Esophagus (tissue), 2 donors: ENCODE results near the gene APLF. TPM values are rescaled to one million over a fixed set of nuclear protein-coding genes. Genes with fewer than 3 reads are reported as not detected.

ENCODE experiments used
- H3K27ac ChIP-seq, 2 donors: one replicate each; pipeline ENCODE4 v1.5.1; 2013; ENCODE audit warnings: low read depth in 2 of 2, mild to moderate bottlenecking in 2 of 2, inconsistent platforms in 1 of 2, low read length in 1 of 2, moderate library complexity in 1 of 2
- H3K27me3 ChIP-seq, 2 donors: one replicate each; pipeline ENCODE4 v1.6.1; 2013; ENCODE audit warnings: low read length in 2 of 2, control low read depth in 1 of 2, mild to moderate bottlenecking in 1 of 2; ENCODE audit not compliant: insufficient read depth in 2 of 2, control insufficient read depth in 1 of 2
- H3K36me3 ChIP-seq, 2 donors: one replicate each; pipeline ENCODE4 v1.6.1; 2013; ENCODE audit warnings: low read length in 1 of 2; ENCODE audit not compliant: control insufficient read depth in 2 of 2, insufficient read depth in 2 of 2
- H3K4me1 ChIP-seq, 2 donors: one replicate each; pipeline ENCODE4 v1.6.1; 2013; ENCODE audit warnings: low read length in 1 of 2; ENCODE audit not compliant: control insufficient read depth in 2 of 2, insufficient read depth in 2 of 2
- H3K4me3 ChIP-seq, 2 donors: one replicate each; pipeline ENCODE4 v1.5.1; 2013; ENCODE audit warnings: low read length in 2 of 2, mild to moderate bottlenecking in 2 of 2, low read depth in 1 of 2, moderate library complexity in 1 of 2
- H3K9me3 ChIP-seq, 2 donors: one replicate each; pipeline ENCODE4 v1.6.1; 2013; ENCODE audit warnings: mild to moderate bottlenecking in 2 of 2, low read depth in 1 of 2, low read length in 1 of 2, moderate library complexity in 1 of 2; ENCODE audit not compliant: control insufficient read depth in 2 of 2, insufficient read depth in 1 of 2
- WGBS, 2 donors: extraction: QIAGEN DNeasy Blood & Tissue Kit; methylation state at CpG; one replicate each; pipeline ENCODE4 v1.1.7; 2013; 5-methylcytosine and 5-hydroxymethylcytosine counted together
- polyA plus RNA-seq, 2 donors: library from polyadenylated mRNA; stranded (reverse); fragments of 200-250 nt; gene quantifications; one replicate each; pipeline ENCODE4 v1.2.3, GENCODE V29; 2013
- donor health status: healthy with polysubstance abuse.
- donor health status: Bipolar disorder and iron deficiency.

The APLF gene, protein sequence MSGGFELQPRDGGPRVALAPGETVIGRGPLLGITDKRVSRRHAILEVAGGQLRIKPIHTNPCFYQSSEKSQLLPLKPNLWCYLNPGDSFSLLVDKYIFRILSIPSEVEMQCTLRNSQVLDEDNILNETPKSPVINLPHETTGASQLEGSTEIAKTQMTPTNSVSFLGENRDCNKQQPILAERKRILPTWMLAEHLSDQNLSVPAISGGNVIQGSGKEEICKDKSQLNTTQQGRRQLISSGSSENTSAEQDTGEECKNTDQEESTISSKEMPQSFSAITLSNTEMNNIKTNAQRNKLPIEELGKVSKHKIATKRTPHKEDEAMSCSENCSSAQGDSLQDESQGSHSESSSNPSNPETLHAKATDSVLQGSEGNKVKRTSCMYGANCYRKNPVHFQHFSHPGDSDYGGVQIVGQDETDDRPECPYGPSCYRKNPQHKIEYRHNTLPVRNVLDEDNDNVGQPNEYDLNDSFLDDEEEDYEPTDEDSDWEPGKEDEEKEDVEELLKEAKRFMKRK
- polyA plus RNA-seq = 1 to 10 TPM; 1.1 to 1.3 TPM

DNA sequence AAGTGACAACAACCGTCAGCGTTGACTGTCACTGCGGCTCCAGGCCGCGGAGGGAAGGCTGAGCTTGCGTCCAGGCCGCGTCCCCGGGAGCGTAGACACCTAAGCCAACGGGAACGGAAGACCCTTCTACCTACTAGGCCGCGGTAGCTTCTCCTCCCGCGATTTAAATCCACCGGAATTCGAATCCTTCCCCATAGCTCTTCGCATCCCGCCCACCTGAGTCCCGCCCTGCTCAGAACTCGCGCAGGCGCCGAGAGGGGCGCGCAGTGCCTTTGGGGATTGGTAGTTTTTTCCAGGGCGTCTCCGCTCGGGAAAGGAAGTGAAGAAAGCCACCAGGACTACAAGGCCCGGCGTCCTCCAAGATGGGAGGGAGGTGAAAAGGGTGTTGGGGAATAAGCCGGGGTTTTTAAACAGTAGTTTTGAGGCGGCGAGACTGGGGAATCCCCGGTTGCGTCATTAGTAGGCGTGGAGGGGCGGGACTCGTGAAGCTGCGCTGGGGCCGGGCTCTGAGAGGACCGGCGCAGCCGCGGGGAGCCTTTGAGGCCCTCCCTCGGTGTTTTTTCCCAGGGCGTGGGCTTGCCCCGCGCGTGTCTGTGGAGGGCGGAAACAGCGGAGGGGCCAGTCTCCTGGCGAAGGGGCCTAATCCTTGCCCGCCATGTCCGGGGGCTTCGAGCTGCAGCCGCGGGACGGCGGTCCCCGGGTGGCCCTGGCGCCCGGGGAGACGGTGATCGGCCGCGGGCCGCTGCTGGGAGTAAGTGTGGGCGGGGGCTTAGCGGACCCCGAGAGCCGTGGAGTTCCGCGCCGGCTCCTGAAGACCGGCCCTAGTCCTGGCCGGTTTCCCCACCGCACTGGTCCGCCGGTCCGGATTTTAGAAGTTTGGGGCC lies at the start of gene APLF, which contains the start of gene FBXO48:
TSS of gene APLF (plus strand) at position 509 of the 884 bp plus-strand sequence. CDS start at position 656, 147 bp downstream.
TSS of gene FBXO48 (minus strand) at position 218 of the 884 bp plus-strand sequence. CDS start 2,149 bp downstream, outside the sequence.
- no peaks in the 10 kb centered on the region for H3K9me3 ChIP-seq
- peak within 1 kb of the TSS; percentile 93 to 97 for H3K27ac ChIP-seq
- H3K4me1 ChIP-seq = peaks cover 0 to 4% of the 10 kb centered on the region in 2 donors
- no peaks in the 10 kb centered on the region for H3K27me3 ChIP-seq
- WGBS, 2 donors = 0% methylated on average over 76 to 82 of the region's 82 CpGs
- H3K4me3 ChIP-seq = peak within 1 kb of the TSS; percentile 86
- no peaks in the 10 kb centered on the region for H3K36me3 ChIP-seq

DNA sequence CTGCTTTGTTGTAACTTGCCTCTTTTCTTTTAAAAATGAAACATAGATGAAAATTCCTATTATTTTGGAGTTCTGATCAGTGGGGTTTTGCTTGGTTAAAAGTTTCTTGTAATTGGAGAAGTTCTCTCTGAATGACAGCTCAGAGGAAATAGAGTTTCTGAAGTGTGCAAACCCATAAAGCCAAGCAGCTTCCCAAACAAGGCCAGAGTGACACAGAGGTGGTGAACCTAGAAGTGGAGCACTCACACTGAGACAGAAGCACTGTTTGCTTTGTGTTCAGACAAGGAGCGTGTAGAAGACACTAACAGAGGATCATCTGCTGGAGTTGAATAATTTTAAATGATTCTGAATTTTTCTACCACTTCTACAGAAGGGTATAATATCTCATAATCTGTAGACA lies 49.5 kb upstream of the APLF start:
- 48 to 80% methylated on average over 1 of the region's 1 CpG for WGBS, 2 donors
- Histone ChIP-seq H3K4me1 (peaks cover 2 to 7% of the 10 kb centered on the region in 2 donors), H3K27ac (no peak overlapping the region), H3K9me3 (no peaks in the 10 kb centered on the region), H3K36me3 (no peaks in the 10 kb centered on the region), H3K27me3 (no peaks in the 10 kb centered on the region), H3K4me3 (no peak overlapping the region)

- Histone ChIP-seq H3K4me1 (peaks cover 2 to 7% of the 10 kb centered on the region in 2 donors), H3K27ac (no peak overlapping the region), H3K36me3 (no peaks in the 10 kb centered on the region), H3K4me3 (no peak overlapping the region), H3K27me3 (no peaks in the 10 kb centered on the region), H3K9me3 (no peaks in the 10 kb centered on the region)
- WGBS, 2 donors = 40 to 61% methylated on average over 1 of the region's 1 CpG
These were observed 49.0 kb upstream of the APLF start for GRCh38 chr2:68418419-68418818.

DNA sequence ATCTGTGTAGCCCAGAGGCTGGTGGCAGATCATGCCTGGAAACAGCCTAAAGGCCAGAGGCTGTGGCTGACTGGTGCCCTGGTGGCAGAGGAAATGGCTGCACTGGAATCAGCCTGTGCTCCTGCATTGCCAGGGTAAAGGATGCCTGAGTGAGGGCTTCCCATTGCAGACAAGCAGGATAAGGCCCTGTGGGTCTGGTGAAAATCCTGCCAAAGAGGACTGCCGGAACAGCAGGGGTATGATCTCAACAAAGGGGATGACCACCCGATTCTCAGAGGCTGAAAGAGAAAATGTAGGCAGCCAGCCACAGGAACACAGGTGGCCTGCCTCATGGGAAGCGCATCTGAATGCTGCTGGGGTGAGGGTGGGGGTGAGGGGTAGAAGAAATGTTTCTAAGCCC lies 48.5 kb upstream of the APLF start:
- Histone ChIP-seq H3K9me3 (no peaks in the 10 kb centered on the region), H3K27me3 (no peaks in the 10 kb centered on the region), H3K4me1 (peaks cover 2 to 7% of the 10 kb centered on the region in 2 donors), H3K4me3 (no peak overlapping the region), H3K36me3 (no peaks in the 10 kb centered on the region), H3K27ac (no peak overlapping the region)
- WGBS, 2 donors = 72 to 89% methylated on average over 3 of the region's 3 CpGs

- H3K36me3 ChIP-seq = no peaks in the 10 kb centered on the region
- no peaks in the 10 kb centered on the region for H3K9me3 ChIP-seq
- H3K27me3 ChIP-seq = no peaks in the 10 kb centered on the region
- H3K4me1 ChIP-seq = peaks cover 2 to 7% of the 10 kb centered on the region in 2 donors
- H3K4me3 ChIP-seq = no peak overlapping the region
- H3K27ac ChIP-seq = no peak overlapping the region
- WGBS, 2 donors = 86 to 87% methylated on average over 3 of the region's 3 CpGs
These were observed 47.0 kb upstream of the APLF start for GRCh38 chr2:68420254-68420910.

GRCh38 chr2:68423966-68424650 lies 43.3 kb upstream of the APLF start:
- 51 to 66% methylated on average over 2 of the region's 2 CpGs for WGBS, 2 donors
- no peak overlapping the region for H3K27ac ChIP-seq
- no peaks in the 10 kb centered on the region for H3K9me3 ChIP-seq
- peaks cover 0 to 2% of the 10 kb centered on the region in 2 donors for H3K4me1 ChIP-seq
- no peak overlapping the region for H3K4me3 ChIP-seq
- H3K36me3 ChIP-seq = no peaks in the 10 kb centered on the region
- no peaks in the 10 kb centered on the region for H3K27me3 ChIP-seq

GRCh38 chr2:68425503-68425902 lies 41.9 kb upstream of the APLF start:
- 86 to 92% methylated on average over 3 of the region's 3 CpGs for WGBS, 2 donors
- Histone ChIP-seq H3K4me1 (peaks cover 0 to 2% of the 10 kb centered on the region in 2 donors), H3K27ac (no peak overlapping the region), H3K36me3 (no peaks in the 10 kb centered on the region), H3K9me3 (no peaks in the 10 kb centered on the region), H3K27me3 (no peaks in the 10 kb centered on the region), H3K4me3 (no peak overlapping the region)

DNA sequence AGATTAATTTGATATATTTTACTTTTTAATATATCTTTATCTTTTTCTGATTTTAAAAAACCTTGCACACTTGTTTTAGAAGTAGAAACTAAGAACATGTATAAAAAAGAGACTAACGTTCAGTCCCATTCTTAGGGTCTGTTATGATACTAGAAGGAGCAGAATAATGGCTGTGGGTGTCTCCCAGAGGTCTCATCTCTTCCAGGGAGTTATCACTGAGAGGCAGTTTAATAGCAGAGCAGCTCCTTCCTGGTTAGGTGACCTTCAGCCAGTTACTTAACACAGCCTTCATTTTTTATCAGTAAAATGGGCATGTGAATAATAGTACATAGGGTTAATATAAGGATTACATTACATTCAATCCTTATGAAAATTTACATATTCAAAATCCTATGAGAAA lies 40.9 kb upstream of the APLF start:
- Histone ChIP-seq H3K4me1 (peaks cover 0 to 2% of the 10 kb centered on the region in 2 donors), H3K9me3 (no peaks in the 10 kb centered on the region), H3K27me3 (no peaks in the 10 kb centered on the region), H3K36me3 (no peaks in the 10 kb centered on the region), H3K4me3 (no peak overlapping the region), H3K27ac (no peak overlapping the region)
- 80 to 91% methylated on average over 1 of the region's 1 CpG for WGBS, 2 donors
